CD4-positive, alpha-beta T cell (primary cell): Measurements from ENCODE around the gene AGTPBP1. TPM values are rescaled to one million over a fixed set of nuclear protein-coding genes. Genes with fewer than 3 reads are reported as not detected.

Source experiments
- ATAC-seq: fragments of 200-7000 bp; cut with Tn5 transposase; one replicate; pipeline ENCODE4 v1.10.0; 2022; ENCODE audit warnings: mild to moderate bottlenecking; ENCODE audit not compliant: poor library complexity
- CTCF ChIA-PET: fragments of 350-600 bp; sonication (Branson Sonifier 250); formaldehyde crosslinking; loops from one replicate; lab custom pipeline; 2021; ENCODE audit warnings: antibody characterized with exemption, inconsistent platforms; lab: Charles Lee
- POLR2A ChIA-PET: fragments of 350-600 bp; sonication (Branson Sonifier 250); formaldehyde crosslinking; loops from one replicate; lab custom pipeline; 2021; ENCODE audit warnings: antibody characterized with exemption, inconsistent platforms; lab: Charles Lee
- DNase-seq, 14 experiments: peaks; one replicate each; pipeline ENCODE4 v3.0.0-alpha.2; 2013 to 2020; ENCODE audit warnings: mixed read lengths in 2 of 14
- H3K27ac ChIP-seq, 2 donors: one replicate each; pipeline versions ENCODE4 v1.5.1 to v1.7.0; 2013; ENCODE audit warnings: low read length in 2 of 2, low read depth in 1 of 2, mild to moderate bottlenecking in 1 of 2
- H3K27me3 ChIP-seq, 2 experiments: 1 replicate in 1 of 2; 2 replicates in 1 of 2; pipeline versions ENCODE4 v1.6.1 to v1.7.0; 2013; ENCODE audit warnings: low read length in 2 of 2, control low read depth in 1 of 2, mild to moderate bottlenecking in 1 of 2, moderate library complexity in 1 of 2; ENCODE audit not compliant: insufficient read depth in 2 of 2, control insufficient read depth in 1 of 2
- H3K36me3 ChIP-seq: one replicate; pipeline ENCODE4 v1.6.1; 2013; ENCODE audit warnings: low read length, control low read depth; ENCODE audit not compliant: insufficient read depth
- H3K4me1 ChIP-seq: one replicate; pipeline ENCODE4 v1.6.1; 2013; ENCODE audit warnings: low read length, control low read depth; ENCODE audit not compliant: insufficient read depth
- H3K4me3 ChIP-seq: one replicate; pipeline ENCODE4 v1.5.1; 2013; ENCODE audit warnings: mild to moderate bottlenecking, low read length, moderate library complexity
- H3K9me3 ChIP-seq, 2 experiments: 1 replicate in 1 of 2; 2 replicates in 1 of 2; pipeline versions ENCODE4 v1.6.1 to v1.7.0; 2013; ENCODE audit warnings: low read length in 2 of 2, mild to moderate bottlenecking in 2 of 2, control low read depth in 1 of 2, moderate library complexity in 1 of 2; ENCODE audit not compliant: control insufficient read depth in 1 of 2, insufficient read depth in 1 of 2
- H3K27ac Mint-ChIP-seq: one replicate; pipeline ENCODE4 v1.8.0; 2020; ENCODE audit warnings: mixed read lengths
- H3K27me3 Mint-ChIP-seq: one replicate; pipeline ENCODE4 v1.8.0; 2021; ENCODE audit warnings: mixed read lengths
- H3K36me3 Mint-ChIP-seq: one replicate; pipeline ENCODE4 v1.8.0; 2021; ENCODE audit warnings: low read depth, mixed read lengths
- H3K4me1 Mint-ChIP-seq: one replicate; pipeline ENCODE4 v1.8.0; 2021; ENCODE audit warnings: low read depth, mixed read lengths
- H3K4me3 Mint-ChIP-seq: one replicate; pipeline ENCODE4 v1.8.0; 2020; ENCODE audit warnings: mild to moderate bottlenecking, mixed read lengths
- H3K9me3 Mint-ChIP-seq: one replicate; pipeline ENCODE4 v1.8.0; 2020; ENCODE audit warnings: mixed read lengths
- intact Hi-C, 2 experiments: fragments of 100-400 bp; cut with DNase I in 1 of 2; cut with micrococcal nuclease in 1 of 2; formaldehyde crosslinking; loops; one replicate each; pipeline versions ENCODE4 v1.15.1 to v1.9.0; 2023 to 2025; cut with DNase I, micrococcal nuclease
- total RNA-seq, 174 experiments: library from RNA in 2 of 174; stranded (reverse) in 2 of 174; gene quantifications; one replicate each; pipeline ENCODE4 v1.2.3 and lab custom pipeline; 2021 to 2026
- TF ChIP-seq, protein P1 (sequence below): fragments of 200-600 bp; IDR thresholded peaks from one replicate; pipeline ENCODE4 v1.8.0; 2022; ENCODE audit warnings: antibody characterized with exemption, mild to moderate bottlenecking

The AGTPBP1 gene
- total RNA-seq, 2 experiments from 2014 or later: 52.0 to 55.2 TPM

DNA sequence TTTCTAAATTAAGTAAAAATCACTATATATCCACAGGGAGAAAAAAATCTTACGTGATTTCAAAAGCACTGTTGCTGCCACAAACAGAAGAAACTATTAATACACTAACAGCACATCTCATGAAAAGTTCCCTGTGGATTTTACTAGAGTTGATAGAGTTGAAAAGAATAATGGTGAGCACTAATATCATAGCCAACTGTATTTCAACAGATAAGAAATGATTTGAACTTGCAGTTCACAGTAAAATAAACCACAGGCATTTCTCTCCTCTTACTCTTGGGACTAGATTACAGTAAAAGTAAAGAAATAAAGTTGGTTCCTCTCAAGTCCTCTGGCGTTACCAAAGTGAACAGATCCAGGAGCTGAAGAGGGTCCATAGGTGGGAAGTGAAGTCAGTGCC is 27.9 kb downstream of the AGTPBP1 start:
- no peaks in the 10 kb centered on the region for H3K27me3 Mint-ChIP-seq
- H3K4me3 Mint-ChIP-seq: no peak overlapping the region
- H3K27ac Mint-ChIP-seq: no peak overlapping the region
- peaks cover 33% of the 10 kb centered on the region for H3K36me3 Mint-ChIP-seq
- peaks cover 43% of the 10 kb centered on the region for H3K4me1 Mint-ChIP-seq
- TF ChIP-seq, protein P1, sequence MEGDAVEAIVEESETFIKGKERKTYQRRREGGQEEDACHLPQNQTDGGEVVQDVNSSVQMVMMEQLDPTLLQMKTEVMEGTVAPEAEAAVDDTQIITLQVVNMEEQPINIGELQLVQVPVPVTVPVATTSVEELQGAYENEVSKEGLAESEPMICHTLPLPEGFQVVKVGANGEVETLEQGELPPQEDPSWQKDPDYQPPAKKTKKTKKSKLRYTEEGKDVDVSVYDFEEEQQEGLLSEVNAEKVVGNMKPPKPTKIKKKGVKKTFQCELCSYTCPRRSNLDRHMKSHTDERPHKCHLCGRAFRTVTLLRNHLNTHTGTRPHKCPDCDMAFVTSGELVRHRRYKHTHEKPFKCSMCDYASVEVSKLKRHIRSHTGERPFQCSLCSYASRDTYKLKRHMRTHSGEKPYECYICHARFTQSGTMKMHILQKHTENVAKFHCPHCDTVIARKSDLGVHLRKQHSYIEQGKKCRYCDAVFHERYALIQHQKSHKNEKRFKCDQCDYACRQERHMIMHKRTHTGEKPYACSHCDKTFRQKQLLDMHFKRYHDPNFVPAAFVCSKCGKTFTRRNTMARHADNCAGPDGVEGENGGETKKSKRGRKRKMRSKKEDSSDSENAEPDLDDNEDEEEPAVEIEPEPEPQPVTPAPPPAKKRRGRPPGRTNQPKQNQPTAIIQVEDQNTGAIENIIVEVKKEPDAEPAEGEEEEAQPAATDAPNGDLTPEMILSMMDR: no peak
- DNase-seq (no peak), ATAC-seq (no peak)
- Histone ChIP-seq H3K36me3 (peaks cover 5% of the 10 kb centered on the region), H3K9me3 (peaks cover 0 to 10% of the 10 kb centered on the region in 2 experiments), H3K27ac (no peak overlapping the region), H3K27me3 (no peaks in the 10 kb centered on the region), H3K4me3 (no peak overlapping the region), H3K4me1 (no peaks in the 10 kb centered on the region)
- ChIA-PET POLR2A (interaction anchor here (0.7 to 3.8 kb wide), 3 partner anchors 9 to 726 kb away, joined by 3 to 13 read pairs (median 4); partner anchors contain the start of gene AGTPBP1), CTCF (interaction anchor here (1.8 kb wide), 1 partner anchor 16 kb away, joined by 4 read pairs; no protein-coding TSS in a partner anchor)
- H3K9me3 Mint-ChIP-seq: peaks cover 5% of the 10 kb centered on the region
- intact Hi-C loops: no loop called here

DNA sequence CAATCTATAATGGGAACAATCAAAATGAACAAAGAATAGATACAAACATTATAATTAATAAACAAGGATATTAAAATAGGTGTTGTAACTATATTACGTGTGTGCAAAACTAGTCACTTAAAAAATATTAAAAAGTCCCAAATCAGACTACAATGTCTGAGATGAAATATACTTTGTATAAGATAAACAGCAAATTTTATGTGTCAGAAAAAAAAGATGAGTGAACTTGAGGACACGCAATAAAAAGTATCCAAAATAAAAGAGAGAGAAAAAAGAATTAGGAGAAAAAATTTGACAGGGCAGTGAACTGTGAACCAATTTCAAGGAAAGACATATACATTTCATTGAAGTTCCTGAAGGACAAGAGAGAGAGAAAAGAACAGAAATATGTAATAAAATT is 37.0 kb downstream of the AGTPBP1 start:
- Histone ChIP-seq H3K4me3 (no peak overlapping the region), H3K36me3 (peaks cover 5% of the 10 kb centered on the region), H3K4me1 (no peaks in the 10 kb centered on the region), H3K27ac (no peak overlapping the region), H3K9me3 (peaks cover 8 to 10% of the 10 kb centered on the region in 2 experiments), H3K27me3 (no peaks in the 10 kb centered on the region)
- Mint-ChIP-seq H3K4me3 (no peak overlapping the region), H3K4me1 (peaks cover 54% of the 10 kb centered on the region), H3K9me3 (peaks cover 6% of the 10 kb centered on the region), H3K27me3 (no peaks in the 10 kb centered on the region), H3K27ac (no peak overlapping the region), H3K36me3 (peaks cover 55% of the 10 kb centered on the region)
- intact Hi-C loops: loop anchor here in 1 of 2 experiments (5.0 kb wide), 1 partner anchor 38 kb away; the partner anchor contains the start of gene AGTPBP1
- ChIA-PET POLR2A (interaction anchor here (0.9 kb wide), 1 partner anchor 44 kb away, joined by 3 read pairs; no protein-coding TSS in a partner anchor), CTCF (no interaction called here)
- TF ChIP-seq, protein P1: no peak
- ATAC-seq: no peak
- no peak for DNase-seq

DNA sequence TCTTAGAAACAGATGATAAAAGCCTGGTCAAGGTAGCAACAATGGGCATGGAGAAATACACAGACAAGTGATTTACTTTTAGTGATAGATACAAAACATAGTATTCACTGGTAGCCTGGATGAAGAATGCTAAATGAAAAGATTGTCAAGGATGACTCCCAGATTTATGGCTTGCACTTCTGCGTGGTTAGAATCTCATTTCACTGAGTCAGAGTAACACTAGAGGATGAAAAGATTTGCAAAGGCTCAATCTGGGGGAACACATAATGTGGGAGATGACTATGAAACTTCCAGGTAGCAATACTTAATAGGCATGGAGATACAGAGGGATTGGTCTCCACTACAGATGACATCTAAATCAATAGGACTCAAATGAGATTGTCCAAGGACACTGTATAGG is 38.4 kb downstream of the AGTPBP1 start:
- Histone ChIP-seq H3K4me1 (no peaks in the 10 kb centered on the region), H3K27me3 (no peaks in the 10 kb centered on the region), H3K27ac (no peak overlapping the region), H3K36me3 (no peaks in the 10 kb centered on the region), H3K9me3 (peaks cover 0 to 4% of the 10 kb centered on the region in 2 experiments), H3K4me3 (no peak overlapping the region)
- Mint-ChIP-seq H3K4me3 (no peak overlapping the region), H3K4me1 (peaks cover 56% of the 10 kb centered on the region), H3K36me3 (peaks cover 42% of the 10 kb centered on the region), H3K9me3 (no peaks in the 10 kb centered on the region), H3K27ac (peak overlapping the region; percentile 3), H3K27me3 (no peaks in the 10 kb centered on the region)
- ChIA-PET CTCF (interaction anchor here (0.6 kb wide), 1 partner anchor 227 kb away, joined by 3 read pairs; no protein-coding TSS in a partner anchor), POLR2A (no interaction called here)
- TF ChIP-seq, protein P1: no peak
- ATAC-seq (no peak), DNase-seq (no peak)
- intact Hi-C loops: loop anchor here in 1 of 2 experiments (5.0 kb wide), 1 partner anchor 39 kb away; the partner anchor contains the start of gene AGTPBP1
